ENCODE data around the gene CHST13.

- TF ChIP-seq, protein P1, sequence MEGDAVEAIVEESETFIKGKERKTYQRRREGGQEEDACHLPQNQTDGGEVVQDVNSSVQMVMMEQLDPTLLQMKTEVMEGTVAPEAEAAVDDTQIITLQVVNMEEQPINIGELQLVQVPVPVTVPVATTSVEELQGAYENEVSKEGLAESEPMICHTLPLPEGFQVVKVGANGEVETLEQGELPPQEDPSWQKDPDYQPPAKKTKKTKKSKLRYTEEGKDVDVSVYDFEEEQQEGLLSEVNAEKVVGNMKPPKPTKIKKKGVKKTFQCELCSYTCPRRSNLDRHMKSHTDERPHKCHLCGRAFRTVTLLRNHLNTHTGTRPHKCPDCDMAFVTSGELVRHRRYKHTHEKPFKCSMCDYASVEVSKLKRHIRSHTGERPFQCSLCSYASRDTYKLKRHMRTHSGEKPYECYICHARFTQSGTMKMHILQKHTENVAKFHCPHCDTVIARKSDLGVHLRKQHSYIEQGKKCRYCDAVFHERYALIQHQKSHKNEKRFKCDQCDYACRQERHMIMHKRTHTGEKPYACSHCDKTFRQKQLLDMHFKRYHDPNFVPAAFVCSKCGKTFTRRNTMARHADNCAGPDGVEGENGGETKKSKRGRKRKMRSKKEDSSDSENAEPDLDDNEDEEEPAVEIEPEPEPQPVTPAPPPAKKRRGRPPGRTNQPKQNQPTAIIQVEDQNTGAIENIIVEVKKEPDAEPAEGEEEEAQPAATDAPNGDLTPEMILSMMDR (IDR thresholded peaks at IDR 0.05) = no peak
- TF ChIP-seq POLR2A (IDR thresholded peaks at IDR 0.05; ENCODE audit: low read depth) (no peak), POLR2AphosphoS5 (IDR thresholded peaks at IDR 0.05) (no peak)
Measured at GRCh38 chr3:126502656-126503055, 21.3 kb upstream of the CHST13 start.
